ENCODE measurements around the gene ANO9.

DNA sequence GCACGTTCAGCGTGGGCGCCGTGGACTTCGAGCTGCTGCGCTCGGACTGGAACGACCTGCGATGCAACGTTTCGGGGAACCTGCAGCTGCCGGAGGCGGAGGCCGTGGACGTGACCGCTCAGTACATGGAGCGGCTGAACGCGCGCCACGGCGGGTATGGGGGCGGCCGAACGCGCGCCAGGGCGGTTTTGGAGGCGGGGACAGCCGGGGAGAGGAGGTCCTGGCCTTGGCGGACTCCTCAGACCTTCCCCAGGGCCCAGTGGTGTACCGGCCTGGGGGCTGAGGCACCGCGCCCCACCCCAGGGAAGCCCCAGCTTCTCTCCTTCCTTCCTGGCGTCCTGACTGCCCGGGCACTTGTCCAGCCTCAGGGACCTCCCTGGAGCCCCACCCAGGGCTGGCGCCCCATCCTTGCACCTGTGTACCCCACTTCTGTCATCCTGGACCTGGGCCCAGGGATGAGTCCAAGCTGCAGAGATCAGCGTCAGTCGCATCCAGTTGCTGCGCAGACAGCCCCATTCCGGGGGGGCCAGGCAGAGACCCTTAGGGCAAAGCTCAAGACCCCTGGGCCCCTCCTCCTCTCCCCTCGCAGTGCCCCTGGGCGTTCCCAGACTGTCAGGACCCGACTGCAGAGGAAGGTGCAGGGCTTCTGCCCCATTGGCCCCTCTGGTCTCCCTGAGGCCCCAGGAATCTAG is 64.5 kb downstream of the ANO9 start:
- TF ChIP-seq CTCF (IDR thresholded peaks at IDR 0.05) (no peak), POLR2A (IDR thresholded peaks at IDR 0.05; ENCODE audit: low read depth) (no peak), POLR2AphosphoS5 (IDR thresholded peaks at IDR 0.05) (no peak), EP300 (IDR thresholded peaks at IDR 0.05) (no peak)

Data from esophagus muscularis mucosa (tissue), 4 donors.